Measurements from ENCODE around the gene CACNG6.
"Not testable (repeated sequence)": the region's sequence is repeated elsewhere in the genome, so short reads cannot be mapped to it uniquely, and the experiment has no call there.

- TF ChIP-seq POLR2AphosphoS5 (IDR thresholded peaks at IDR 0.05); POLR2A (IDR thresholded peaks at IDR 0.05; ENCODE audit: low read depth); EP300 (IDR thresholded peaks at IDR 0.05): not testable (repeated sequence)
- TF ChIP-seq, protein P1, sequence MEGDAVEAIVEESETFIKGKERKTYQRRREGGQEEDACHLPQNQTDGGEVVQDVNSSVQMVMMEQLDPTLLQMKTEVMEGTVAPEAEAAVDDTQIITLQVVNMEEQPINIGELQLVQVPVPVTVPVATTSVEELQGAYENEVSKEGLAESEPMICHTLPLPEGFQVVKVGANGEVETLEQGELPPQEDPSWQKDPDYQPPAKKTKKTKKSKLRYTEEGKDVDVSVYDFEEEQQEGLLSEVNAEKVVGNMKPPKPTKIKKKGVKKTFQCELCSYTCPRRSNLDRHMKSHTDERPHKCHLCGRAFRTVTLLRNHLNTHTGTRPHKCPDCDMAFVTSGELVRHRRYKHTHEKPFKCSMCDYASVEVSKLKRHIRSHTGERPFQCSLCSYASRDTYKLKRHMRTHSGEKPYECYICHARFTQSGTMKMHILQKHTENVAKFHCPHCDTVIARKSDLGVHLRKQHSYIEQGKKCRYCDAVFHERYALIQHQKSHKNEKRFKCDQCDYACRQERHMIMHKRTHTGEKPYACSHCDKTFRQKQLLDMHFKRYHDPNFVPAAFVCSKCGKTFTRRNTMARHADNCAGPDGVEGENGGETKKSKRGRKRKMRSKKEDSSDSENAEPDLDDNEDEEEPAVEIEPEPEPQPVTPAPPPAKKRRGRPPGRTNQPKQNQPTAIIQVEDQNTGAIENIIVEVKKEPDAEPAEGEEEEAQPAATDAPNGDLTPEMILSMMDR (IDR thresholded peaks at IDR 0.05): not testable (repeated sequence)
Observed at GRCh38 chr19:54036542-54036941, 45.1 kb downstream of the CACNG6 start.
